Central memory CD4-positive, alpha-beta T cell (primary cell): ENCODE measurements around the gene DRG1.
A peak's percentile ranks its signal among the peaks of the same experiment; 100 is the strongest.
"Not testable (repeated sequence)": the region's sequence is repeated elsewhere in the genome, so short reads cannot be mapped to it uniquely, and the experiment has no call there.

ENCODE experiments used
- DNase-seq: peaks from one replicate; pipeline ENCODE4 v3.0.0; 2022
- total RNA-seq, 3 experiments: gene quantifications; one replicate each; lab custom pipeline; 2026; lab: John Stamatoyannopoulos, UW

The DRG1 gene
- 25.1 to 104 (median 38.2) reads per million in 3 experiments for total RNA-seq

GRCh38 chr22:31399211-31400022, at the start of gene DRG1:
Gene DRG1 (plus strand): TSS chr22:31399604. CDS start chr22:31399684, 80 bp downstream.
- peak; percentile 93 for DNase-seq

- DNase-seq: no peak
Observed at GRCh38 chr22:31349960-31350359, 49.4 kb upstream of the DRG1 start.

GRCh38 chr22:31350410-31350863, 49.0 kb upstream of the DRG1 start:
- no peak for DNase-seq

- DNase-seq: no peak
Observed at GRCh38 chr22:31354515-31354914, 44.9 kb upstream of the DRG1 start.

- DNase-seq: no peak
Observed at GRCh38 chr22:31360029-31360428, 39.4 kb upstream of the DRG1 start.

GRCh38 chr22:31361743-31362142, 37.7 kb upstream of the DRG1 start:
- no peak for DNase-seq

- no peak for DNase-seq
Observed at GRCh38 chr22:31363885-31364465, 35.4 kb upstream of the DRG1 start.

- DNase-seq: no peak
Observed at GRCh38 chr22:31367426-31367825, 32.0 kb upstream of the DRG1 start.

- no peak for DNase-seq
Observed at GRCh38 chr22:31377612-31378011, 21.8 kb upstream of the DRG1 start.

- no peak for DNase-seq
Observed at GRCh38 chr22:31378123-31378522, 21.3 kb upstream of the DRG1 start.

- not testable (repeated sequence) for DNase-seq
Observed at GRCh38 chr22:31378651-31379050, 20.8 kb upstream of the DRG1 start.

GRCh38 chr22:31393893-31394292, 5.5 kb upstream of the DRG1 start:
- no peak for DNase-seq

- no peak for DNase-seq
Observed at GRCh38 chr22:31394326-31394725, 5.1 kb upstream of the DRG1 start.

- DNase-seq: no peak
Observed at GRCh38 chr22:31398231-31398630, 1.2 kb upstream of the DRG1 start.

- no peak for DNase-seq
Observed at GRCh38 chr22:31400023-31400397, 606 bp downstream of the DRG1 start.

- DNase-seq: not testable (repeated sequence)
Observed at GRCh38 chr22:31402350-31402749, 2.9 kb downstream of the DRG1 start.

- DNase-seq: no peak
Observed at GRCh38 chr22:31425331-31426050, 26.1 kb downstream of the DRG1 start.

GRCh38 chr22:31431950-31432349, 32.5 kb downstream of the DRG1 start:
- no peak for DNase-seq

- no peak for DNase-seq
Observed at GRCh38 chr22:31436132-31436531, 36.7 kb downstream of the DRG1 start.

GRCh38 chr22:31439808-31440207, 40.4 kb downstream of the DRG1 start:
- no peak for DNase-seq

- DNase-seq: no peak
Observed at GRCh38 chr22:31440681-31441080, 41.3 kb downstream of the DRG1 start.

GRCh38 chr22:31441652-31442051, 42.2 kb downstream of the DRG1 start:
- no peak for DNase-seq

GRCh38 chr22:31442768-31443489, 43.5 kb downstream of the DRG1 start:
- no peak for DNase-seq
